Ovary (tissue), 3 donors: Measurements from ENCODE around the gene CCL2.

Experiments
- CTCF ChIP-seq, 3 donors: fragments of 450-650 bp in 2 of 3; fragments of 200-600 bp in 1 of 3; IDR thresholded peaks; one replicate each; pipeline versions ENCODE4 v1.5.1 to v1.8.0; 2016 to 2022; ENCODE audit warnings: antibody characterized with exemption in 3 of 3, mild to moderate bottlenecking in 1 of 3
- POLR2A ChIP-seq: fragments of 450-650 bp; IDR thresholded peaks from one replicate; pipeline ENCODE4 v1.6.1; 2017; ENCODE audit warnings: antibody characterized with exemption, mild to moderate bottlenecking, moderate library complexity
- donor health status: DM: no; HTN: no; CAD: no.

- TF ChIP-seq CTCF (IDR thresholded peaks at IDR 0.05) (no peak), POLR2A (no peak)
These were observed 2.0 kb upstream of the CCL2 start for GRCh38 chr17:34253139-34253525.
